ENCODE measurements around the gene ASTN2. TPM values are rescaled to one million over a fixed set of nuclear protein-coding genes. Genes with fewer than 3 reads are reported as not detected.

ASTN2 gene
- total and polyA plus RNA-seq, 10 of the 15 experiments (the other 5 are each of a cell fraction or from before 2014, with no cell fraction given): 1.4 to 15.7 (median 7.0) TPM

DNA sequence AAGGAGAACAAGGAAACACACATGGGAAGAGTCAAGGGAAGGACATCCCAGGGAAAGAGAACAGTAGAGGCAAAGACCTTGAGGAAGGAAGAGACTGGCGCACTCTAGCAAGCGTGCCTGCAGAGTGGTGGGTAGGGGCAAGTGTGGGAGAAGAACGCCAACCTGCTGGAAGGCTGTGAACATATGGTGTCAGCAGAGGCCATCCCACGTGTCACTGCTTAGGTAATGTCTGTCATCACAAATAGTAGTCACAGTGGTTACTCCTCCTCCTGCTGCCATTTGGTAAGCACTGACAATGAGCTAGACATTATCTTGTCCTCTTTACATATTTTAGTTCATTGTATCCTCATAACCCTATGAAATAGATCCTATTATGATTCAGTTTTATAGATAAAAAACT is 934.2 kb downstream of the ASTN2 start (continued):
- TF ChIP-seq, protein P1, sequence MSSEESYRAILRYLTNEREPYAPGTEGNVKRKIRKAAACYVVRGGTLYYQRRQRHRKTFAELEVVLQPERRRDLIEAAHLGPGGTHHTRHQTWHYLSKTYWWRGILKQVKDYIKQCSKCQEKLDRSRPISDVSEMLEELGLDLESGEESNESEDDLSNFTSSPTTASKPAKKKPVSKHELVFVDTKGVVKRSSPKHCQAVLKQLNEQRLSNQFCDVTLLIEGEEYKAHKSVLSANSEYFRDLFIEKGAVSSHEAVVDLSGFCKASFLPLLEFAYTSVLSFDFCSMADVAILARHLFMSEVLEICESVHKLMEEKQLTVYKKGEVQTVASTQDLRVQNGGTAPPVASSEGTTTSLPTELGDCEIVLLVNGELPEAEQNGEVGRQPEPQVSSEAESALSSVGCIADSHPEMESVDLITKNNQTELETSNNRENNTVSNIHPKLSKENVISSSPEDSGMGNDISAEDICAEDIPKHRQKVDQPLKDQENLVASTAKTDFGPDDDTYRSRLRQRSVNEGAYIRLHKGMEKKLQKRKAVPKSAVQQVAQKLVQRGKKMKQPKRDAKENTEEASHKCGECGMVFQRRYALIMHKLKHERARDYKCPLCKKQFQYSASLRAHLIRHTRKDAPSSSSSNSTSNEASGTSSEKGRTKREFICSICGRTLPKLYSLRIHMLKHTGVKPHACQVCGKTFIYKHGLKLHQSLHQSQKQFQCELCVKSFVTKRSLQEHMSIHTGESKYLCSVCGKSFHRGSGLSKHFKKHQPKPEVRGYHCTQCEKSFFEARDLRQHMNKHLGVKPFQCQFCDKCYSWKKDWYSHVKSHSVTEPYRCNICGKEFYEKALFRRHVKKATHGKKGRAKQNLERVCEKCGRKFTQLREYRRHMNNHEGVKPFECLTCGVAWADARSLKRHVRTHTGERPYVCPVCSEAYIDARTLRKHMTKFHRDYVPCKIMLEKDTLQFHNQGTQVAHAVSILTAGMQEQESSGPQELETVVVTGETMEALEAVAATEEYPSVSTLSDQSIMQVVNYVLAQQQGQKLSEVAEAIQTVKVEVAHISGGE (CRISPR knock-in tag; IDR thresholded peaks at IDR 0.05): no peak
- TF ChIP-seq SMAD1 (IDR thresholded peaks at IDR 0.05; ENCODE audit: low read depth, partially characterized antibody): no peak
- TF ChIP-seq, protein P2, sequence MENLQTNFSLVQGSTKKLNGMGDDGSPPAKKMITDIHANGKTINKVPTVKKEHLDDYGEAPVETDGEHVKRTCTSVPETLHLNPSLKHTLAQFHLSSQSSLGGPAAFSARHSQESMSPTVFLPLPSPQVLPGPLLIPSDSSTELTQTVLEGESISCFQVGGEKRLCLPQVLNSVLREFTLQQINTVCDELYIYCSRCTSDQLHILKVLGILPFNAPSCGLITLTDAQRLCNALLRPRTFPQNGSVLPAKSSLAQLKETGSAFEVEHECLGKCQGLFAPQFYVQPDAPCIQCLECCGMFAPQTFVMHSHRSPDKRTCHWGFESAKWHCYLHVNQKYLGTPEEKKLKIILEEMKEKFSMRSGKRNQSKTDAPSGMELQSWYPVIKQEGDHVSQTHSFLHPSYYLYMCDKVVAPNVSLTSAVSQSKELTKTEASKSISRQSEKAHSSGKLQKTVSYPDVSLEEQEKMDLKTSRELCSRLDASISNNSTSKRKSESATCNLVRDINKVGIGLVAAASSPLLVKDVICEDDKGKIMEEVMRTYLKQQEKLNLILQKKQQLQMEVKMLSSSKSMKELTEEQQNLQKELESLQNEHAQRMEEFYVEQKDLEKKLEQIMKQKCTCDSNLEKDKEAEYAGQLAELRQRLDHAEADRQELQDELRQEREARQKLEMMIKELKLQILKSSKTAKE (IDR thresholded peaks at IDR 0.05; ENCODE audit: low read depth, poor library complexity, severe bottlenecking): no peak
- TF ChIP-seq, protein P3, sequence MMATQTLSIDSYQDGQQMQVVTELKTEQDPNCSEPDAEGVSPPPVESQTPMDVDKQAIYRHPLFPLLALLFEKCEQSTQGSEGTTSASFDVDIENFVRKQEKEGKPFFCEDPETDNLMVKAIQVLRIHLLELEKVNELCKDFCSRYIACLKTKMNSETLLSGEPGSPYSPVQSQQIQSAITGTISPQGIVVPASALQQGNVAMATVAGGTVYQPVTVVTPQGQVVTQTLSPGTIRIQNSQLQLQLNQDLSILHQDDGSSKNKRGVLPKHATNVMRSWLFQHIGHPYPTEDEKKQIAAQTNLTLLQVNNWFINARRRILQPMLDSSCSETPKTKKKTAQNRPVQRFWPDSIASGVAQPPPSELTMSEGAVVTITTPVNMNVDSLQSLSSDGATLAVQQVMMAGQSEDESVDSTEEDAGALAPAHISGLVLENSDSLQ (IDR thresholded peaks at IDR 0.05): no peak

DNA sequence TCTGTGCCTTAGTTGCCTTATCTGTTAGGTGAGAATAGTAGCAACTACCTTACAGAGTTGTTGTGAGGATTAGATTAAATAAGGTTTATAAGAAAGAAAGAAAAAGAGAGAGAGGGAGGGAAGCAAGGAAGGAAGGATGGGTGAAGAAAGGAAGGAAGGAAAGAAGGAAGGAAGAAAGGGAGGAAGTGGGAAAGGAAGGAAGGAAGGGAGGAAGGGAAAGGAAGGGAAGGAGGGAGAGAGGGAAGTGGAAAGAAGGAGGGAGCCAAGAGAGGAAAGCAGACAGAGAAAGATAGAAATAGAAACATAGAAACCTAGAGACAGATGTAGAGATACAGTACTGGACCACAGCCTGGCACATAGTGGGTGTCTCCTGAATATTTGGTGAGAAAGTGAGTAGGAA is 934.9 kb downstream of the ASTN2 start:
- no peak for FAIRE-seq
- DNase-seq (ENCODE audit: low read depth, low spot score): no peak
- POLR2A ChIA-PET: no interaction called here
- no peaks in the 10 kb centered on the region for H3K9me3 ChIP-seq (replicated peaks; ENCODE audit: control insufficient read depth, insufficient read depth, low read length)
- CTCF ChIA-PET: no interaction called here
- RAD21 ChIA-PET (ENCODE audit: unreplicated experiment): no interaction called here
- H3K27ac ChIP-seq (ENCODE audit: control insufficient read depth, insufficient read depth): no peak overlapping the region
- H3K4me1 ChIP-seq (ENCODE audit: control insufficient read depth, insufficient read depth, low read length): no peaks in the 10 kb centered on the region
- no peaks in the 10 kb centered on the region for H3K79me2 ChIP-seq (ENCODE audit: control insufficient read depth, insufficient read depth, low read length)
- ATAC-seq: no peak
- H3K4me3 ChIP-seq: no peak overlapping the region
- intact Hi-C loops (cut with micrococcal nuclease; ENCODE audit: unreplicated experiment): no loop called here
- in situ Hi-C loops (cut with MboI): no loop called here
- no peak overlapping the region for H3K9ac ChIP-seq (ENCODE audit: control insufficient read depth, insufficient read depth, low read length)
- no peak overlapping the region for H3K4me2 ChIP-seq (ENCODE audit: control insufficient read depth, insufficient read depth)
- H2AFZ ChIP-seq (ENCODE audit: control insufficient read depth, low read depth, low read length): no peak overlapping the region
- no peaks in the 10 kb centered on the region; the same call in 1 of the 2 replicates for H4K20me1 ChIP-seq (ENCODE audit: control insufficient read depth, insufficient read depth)
- H3K36me3 ChIP-seq (ENCODE audit: control insufficient read depth in 2 of 2, insufficient read depth in 2 of 2, low read length in 1 of 2): no peaks in the 10 kb centered on the region
- SMC1A ChIA-PET (ENCODE audit: uncharacterized antibody, unreplicated experiment): no interaction called here
- no TSS peak for BruUV-seq (replicated peaks)
- no peaks in the 10 kb centered on the region for H3K27me3 ChIP-seq (replicated peaks in 1 of 2; ENCODE audit: control insufficient read depth in 2 of 2, insufficient read depth in 2 of 2, low read length in 1 of 2)
- TF ChIP-seq ASH2L (IDR thresholded peaks at IDR 0.05; ENCODE audit: borderline replicate concordance, low read depth): no peak
- no peak for TF ChIP-seq NR2C2 (IDR thresholded peaks at IDR 0.05; ENCODE audit: borderline replicate concordance, control insufficient read depth, insufficient read length, low read depth)
- TF ChIP-seq, protein P4, sequence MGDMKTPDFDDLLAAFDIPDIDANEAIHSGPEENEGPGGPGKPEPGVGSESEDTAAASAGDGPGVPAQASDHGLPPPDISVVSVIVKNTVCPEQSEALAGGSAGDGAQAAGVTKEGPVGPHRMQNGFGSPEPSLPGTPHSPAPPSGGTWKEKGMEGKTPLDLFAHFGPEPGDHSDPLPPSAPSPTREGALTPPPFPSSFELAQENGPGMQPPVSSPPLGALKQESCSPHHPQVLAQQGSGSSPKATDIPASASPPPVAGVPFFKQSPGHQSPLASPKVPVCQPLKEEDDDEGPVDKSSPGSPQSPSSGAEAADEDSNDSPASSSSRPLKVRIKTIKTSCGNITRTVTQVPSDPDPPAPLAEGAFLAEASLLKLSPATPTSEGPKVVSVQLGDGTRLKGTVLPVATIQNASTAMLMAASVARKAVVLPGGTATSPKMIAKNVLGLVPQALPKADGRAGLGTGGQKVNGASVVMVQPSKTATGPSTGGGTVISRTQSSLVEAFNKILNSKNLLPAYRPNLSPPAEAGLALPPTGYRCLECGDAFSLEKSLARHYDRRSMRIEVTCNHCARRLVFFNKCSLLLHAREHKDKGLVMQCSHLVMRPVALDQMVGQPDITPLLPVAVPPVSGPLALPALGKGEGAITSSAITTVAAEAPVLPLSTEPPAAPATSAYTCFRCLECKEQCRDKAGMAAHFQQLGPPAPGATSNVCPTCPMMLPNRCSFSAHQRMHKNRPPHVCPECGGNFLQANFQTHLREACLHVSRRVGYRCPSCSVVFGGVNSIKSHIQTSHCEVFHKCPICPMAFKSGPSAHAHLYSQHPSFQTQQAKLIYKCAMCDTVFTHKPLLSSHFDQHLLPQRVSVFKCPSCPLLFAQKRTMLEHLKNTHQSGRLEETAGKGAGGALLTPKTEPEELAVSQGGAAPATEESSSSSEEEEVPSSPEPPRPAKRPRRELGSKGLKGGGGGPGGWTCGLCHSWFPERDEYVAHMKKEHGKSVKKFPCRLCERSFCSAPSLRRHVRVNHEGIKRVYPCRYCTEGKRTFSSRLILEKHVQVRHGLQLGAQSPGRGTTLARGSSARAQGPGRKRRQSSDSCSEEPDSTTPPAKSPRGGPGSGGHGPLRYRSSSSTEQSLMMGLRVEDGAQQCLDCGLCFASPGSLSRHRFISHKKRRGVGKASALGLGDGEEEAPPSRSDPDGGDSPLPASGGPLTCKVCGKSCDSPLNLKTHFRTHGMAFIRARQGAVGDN (IDR thresholded peaks at IDR 0.05): no peak
- TF ChIP-seq, protein P5, sequence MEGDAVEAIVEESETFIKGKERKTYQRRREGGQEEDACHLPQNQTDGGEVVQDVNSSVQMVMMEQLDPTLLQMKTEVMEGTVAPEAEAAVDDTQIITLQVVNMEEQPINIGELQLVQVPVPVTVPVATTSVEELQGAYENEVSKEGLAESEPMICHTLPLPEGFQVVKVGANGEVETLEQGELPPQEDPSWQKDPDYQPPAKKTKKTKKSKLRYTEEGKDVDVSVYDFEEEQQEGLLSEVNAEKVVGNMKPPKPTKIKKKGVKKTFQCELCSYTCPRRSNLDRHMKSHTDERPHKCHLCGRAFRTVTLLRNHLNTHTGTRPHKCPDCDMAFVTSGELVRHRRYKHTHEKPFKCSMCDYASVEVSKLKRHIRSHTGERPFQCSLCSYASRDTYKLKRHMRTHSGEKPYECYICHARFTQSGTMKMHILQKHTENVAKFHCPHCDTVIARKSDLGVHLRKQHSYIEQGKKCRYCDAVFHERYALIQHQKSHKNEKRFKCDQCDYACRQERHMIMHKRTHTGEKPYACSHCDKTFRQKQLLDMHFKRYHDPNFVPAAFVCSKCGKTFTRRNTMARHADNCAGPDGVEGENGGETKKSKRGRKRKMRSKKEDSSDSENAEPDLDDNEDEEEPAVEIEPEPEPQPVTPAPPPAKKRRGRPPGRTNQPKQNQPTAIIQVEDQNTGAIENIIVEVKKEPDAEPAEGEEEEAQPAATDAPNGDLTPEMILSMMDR (IDR thresholded peaks at IDR 0.05 in 2 of 3, conservative IDR thresholded peaks at IDR 0.05 in 1 of 3; ENCODE audit: control insufficient read depth in 2 of 3, extremely low read depth in 1 of 3, insufficient read depth in 1 of 3, low read depth in 3 of 3, low read length in 3 of 3): no peak
- TF ChIP-seq GATAD2B (conservative IDR thresholded peaks at IDR 0.05; ENCODE audit: low read depth): no peak
